Measurements from ENCODE around the gene PDE4D.
"Not testable (repeated sequence)": the region's sequence is repeated elsewhere in the genome, so short reads cannot be mapped to it uniquely, and the experiment has no call there.

The PDE4D gene

GRCh38 chr5:59575648-59576445 is 317.7 kb downstream of the PDE4D start:
- DNase-seq = no peak

- DNase-seq = not testable (repeated sequence)
These were observed 320.0 kb downstream of the PDE4D start for GRCh38 chr5:59573509-59573908.

GRCh38 chr5:59571067-59571466 is 322.5 kb downstream of the PDE4D start:
- DNase-seq = no peak

- DNase-seq = no peak
These were observed 323.8 kb downstream of the PDE4D start for GRCh38 chr5:59569608-59570334.

DNA sequence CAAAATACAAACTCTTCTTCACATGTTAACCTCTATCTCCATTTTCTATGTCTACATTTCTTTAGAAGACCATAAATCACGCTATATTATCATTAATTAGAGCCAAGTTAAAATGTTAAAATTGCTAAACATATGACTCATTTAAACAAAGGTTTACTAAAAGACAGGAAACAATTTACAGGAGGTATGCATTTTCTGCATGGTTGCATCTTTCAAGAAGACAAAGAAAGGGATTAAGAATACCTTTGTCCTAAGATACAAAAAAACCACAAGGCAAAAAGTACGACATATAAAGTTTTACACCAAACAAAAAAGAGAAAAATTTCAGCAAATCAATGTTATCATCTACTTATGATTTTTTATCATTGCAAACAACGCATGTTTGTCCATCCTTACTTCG is 324.4 kb downstream of the PDE4D start:
- no peak for DNase-seq

- DNase-seq = no peak
These were observed 325.4 kb downstream of the PDE4D start for GRCh38 chr5:59568161-59568560.

DNA sequence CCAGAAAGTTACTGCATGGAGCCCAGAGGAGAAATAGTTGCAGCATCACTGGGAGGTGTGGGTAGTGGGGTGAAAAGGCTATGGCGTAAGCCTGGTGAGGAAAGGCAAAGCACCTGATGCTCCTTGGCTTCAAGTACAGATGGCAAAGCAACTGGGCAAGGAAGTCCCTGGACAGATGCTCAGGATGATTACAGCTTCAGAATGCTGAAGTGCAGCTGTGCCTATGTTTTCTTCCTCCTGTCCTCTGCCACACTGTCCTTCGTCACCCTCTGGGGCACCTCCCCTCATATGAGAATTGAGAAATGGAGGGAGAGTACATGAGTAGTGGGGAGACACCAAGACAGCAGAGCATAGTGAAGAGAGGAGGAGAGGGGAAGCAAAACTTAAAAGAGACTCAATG is 328.0 kb downstream of the PDE4D start:
- DNase-seq = no peak

DNA sequence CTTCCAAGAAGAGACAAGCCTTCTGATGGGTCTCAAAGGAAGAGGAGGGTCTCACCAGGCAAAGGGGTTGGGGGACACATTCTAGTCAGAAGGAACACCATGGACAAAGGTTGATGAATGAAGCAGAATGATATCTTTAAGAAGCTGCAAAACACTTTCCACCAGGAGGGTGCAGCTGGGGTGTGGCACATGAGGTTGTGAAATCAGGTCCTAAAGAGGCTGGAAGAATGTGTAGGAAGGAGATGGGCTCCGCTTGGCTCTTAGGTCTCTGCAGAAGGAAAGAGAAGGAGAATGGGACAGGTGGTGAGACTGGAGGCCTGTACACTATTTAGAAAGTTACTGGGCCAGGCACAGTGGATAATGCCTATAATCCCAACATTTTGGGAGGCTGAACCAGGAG is 328.6 kb downstream of the PDE4D start:
- DNase-seq = no peak

DNA sequence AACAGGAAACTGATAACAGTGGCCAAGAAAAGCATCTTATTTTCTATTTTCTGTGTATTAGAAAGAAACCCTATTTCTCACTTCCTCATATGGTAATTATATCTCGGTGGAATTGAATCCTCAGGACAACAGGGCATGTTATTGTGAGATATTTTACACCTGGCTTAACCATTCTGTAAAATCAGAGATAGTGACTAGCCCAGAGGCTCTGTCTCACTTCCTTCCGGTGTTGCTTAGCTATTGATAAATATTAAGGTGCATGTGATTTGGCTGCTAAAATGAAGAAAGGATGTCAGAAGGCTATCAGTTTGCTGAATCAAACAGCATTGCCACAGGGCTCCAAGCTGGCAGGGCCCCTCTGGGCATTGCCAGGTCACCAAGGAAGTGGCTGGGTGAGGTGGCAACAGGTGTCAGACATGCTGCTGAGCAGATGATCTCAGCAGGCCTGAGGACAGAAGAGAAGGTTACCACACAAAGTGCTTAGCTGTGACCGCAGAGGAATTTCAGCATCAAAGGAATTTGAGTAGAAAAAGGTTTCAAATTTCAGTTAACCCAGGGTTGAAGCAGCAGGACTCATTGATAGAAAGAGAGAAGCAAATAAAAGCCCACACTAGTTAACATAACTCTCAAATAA is 330.7 kb downstream of the PDE4D start:
- no peak for DNase-seq

DNA sequence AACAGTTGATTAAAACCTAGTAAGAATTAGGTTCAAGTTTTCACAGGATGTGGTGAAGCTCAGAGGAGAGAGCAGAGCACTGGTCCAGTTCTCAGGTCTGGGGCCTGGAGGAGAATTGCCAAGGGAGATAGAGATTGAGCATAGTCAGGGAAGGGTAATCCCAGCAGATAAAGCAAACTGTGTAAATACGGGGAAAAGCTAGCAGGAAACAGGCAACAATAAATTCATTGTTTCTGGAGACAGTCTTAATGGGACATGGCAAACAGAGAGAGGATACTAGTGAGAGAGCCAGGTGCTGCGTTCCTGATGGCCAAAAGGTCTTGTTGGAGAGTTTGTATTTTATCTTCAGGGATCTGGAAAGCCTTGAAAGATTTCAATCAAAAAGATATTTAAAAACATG is 333.0 kb downstream of the PDE4D start:
- DNase-seq = no peak

- DNase-seq = no peak
These were observed 333.7 kb downstream of the PDE4D start for GRCh38 chr5:59559847-59560246.

DNA sequence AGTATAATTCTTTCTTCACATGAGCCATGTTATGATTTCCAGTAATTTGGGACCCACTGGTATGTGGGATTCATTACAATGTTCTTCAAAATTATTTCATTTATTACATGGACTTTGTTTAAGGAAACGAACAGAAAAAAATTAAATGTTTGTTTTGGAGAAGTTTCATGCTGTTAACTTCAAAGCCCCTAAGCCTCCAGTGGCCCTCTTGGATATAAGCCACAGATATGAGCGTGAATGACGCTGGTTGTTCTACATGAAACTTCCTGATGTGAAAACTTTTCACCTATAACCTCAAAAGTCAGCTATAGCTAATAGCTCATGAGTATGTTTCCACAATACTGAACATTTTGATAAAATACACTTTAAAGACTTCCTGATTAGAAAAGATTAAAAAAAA is 334.2 kb downstream of the PDE4D start:
- no peak for DNase-seq

DNA sequence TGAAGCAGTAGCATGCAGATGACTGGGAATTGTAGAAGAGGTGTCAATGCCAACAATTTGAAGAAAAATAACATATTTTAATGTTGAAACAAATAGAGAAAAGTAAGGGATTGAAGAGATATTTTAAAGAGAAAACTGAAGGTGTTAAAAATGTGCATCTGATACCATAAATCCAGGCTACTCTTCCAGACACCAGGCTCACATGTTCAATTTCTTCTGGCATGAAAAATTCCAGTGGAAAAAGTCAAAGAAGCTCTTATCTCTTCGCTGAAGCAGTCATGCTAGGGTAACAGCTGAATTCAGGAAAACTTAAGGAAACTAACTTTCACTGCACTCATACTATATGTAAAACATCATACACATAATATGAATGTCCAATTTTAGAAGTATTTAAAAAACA is 335.0 kb downstream of the PDE4D start:
- no peak for DNase-seq

GRCh38 chr5:59557572-59557971 is 336.0 kb downstream of the PDE4D start:
- no peak for DNase-seq

DNA sequence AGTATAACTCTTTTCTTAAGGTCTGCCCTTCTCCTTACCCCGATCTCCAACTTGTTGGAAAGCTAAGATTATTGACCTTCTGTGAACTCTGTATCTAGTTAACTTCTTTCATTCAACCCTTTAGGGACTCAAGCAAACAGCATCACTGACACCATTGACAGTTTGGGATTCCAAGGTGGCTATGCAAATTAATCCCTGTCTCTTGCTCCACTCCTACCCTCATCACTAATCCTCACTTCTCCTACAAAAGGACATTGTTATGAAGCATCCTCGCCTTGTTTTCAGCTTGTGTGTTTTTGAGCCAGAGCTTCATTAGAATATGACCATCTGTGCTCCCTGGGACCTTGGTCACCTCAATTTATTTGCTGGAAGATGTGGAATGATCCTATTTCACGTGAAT is 337.9 kb downstream of the PDE4D start:
- DNase-seq = no peak

GRCh38 chr5:59554501-59554900 is 339.0 kb downstream of the PDE4D start:
- DNase-seq = no peak

DNA sequence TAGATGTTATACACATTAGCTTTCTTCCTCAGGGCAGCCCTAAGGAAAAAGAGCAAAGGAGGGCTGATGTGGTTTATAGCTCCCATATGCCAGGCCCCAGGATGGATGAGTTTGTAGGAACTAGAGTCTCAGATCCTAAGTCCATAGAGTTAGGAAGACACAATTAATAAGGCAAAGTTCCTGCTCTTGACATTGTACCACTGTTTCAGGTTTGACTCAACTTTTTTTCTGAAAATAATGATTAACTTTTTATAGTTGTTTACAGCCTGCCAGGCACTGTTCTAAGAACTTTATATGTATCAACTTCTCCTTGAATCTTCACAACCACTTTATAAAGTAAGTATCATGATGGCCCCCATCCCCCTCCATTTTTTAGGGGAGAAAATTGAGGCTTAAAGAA is 339.5 kb downstream of the PDE4D start:
- no peak for DNase-seq

GRCh38 chr5:59548807-59549357 is 344.6 kb downstream of the PDE4D start:
- DNase-seq = no peak

DNA sequence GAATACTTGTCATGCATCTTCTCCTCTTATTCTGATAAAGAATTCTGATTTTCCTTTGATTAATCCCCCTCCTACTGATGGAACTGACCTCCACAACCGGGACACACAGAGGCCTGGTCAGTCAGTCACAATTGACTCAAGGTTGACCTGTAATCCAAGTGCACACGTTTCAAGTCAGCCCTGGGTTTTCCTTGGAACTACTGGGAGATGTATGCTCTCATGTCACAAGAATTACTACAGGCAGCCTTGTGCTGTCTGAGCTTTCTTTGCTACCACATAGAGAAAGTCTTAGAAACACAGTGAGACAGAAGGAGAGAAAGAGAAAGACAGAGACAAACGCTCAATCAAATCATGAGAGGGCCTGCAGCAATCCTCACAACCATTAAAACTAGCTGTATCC is 345.8 kb downstream of the PDE4D start:
- no peak for DNase-seq

DNA sequence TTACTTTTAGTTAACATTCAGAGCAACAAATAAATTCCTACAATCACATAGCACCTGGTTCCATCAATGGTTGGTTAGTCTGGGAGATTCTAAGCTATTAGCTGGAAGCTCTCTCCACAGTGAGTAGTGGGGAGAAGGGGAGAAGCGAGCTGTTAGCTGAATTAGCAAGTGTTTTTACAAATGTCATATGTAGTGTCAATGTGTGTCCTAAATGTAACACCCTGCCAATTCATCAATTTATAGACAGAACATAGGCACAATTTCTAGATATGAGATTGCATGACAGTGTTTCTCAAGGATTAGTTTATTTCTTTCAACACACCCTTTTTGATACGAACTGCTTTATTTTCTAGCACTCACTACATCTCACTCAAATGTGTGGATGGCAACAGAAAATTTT is 349.0 kb downstream of the PDE4D start:
- DNase-seq = no peak

GRCh38 chr5:59543821-59544442 is 349.6 kb downstream of the PDE4D start:
- DNase-seq = no peak

GRCh38 chr5:59542851-59543820 is 350.4 kb downstream of the PDE4D start:
- no peak for DNase-seq
